COLO668 (cell line): Measurements from ENCODE around the gene KRTAP10-11.
"Not testable (repeated sequence)": the region's sequence is repeated elsewhere in the genome, so short reads cannot be mapped to it uniquely, and the experiment has no call there.

Source experiments
- DNase-seq: peaks from one replicate; lab custom pipeline; 2025; ENCODE audit not compliant: unreplicated experiment; lab: John Stamatoyannopoulos, UW

The KRTAP10-11 gene

DNA sequence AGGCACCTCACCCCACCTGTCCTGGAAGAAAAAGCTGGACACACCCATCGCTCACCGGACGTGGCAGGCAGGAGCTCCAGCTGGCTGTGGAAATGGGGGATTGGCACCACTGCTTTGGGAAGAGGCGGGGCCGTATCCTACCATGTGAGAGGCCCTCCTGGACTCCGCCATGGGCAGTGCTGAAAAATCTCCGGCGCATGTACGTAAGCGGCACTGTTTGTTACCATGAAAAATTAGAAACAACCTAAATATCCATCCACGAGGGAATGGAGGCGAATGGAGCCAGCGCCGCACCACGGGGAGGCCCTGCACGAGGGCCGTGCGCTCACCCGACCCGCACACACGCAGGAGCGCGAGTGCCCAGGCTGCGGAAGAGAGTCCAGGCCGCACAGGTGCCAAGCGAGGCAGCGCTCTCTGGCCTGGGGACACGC, 31.2 kb upstream of the KRTAP10-11 start:
- peak; percentile 46 for DNase-seq

DNA sequence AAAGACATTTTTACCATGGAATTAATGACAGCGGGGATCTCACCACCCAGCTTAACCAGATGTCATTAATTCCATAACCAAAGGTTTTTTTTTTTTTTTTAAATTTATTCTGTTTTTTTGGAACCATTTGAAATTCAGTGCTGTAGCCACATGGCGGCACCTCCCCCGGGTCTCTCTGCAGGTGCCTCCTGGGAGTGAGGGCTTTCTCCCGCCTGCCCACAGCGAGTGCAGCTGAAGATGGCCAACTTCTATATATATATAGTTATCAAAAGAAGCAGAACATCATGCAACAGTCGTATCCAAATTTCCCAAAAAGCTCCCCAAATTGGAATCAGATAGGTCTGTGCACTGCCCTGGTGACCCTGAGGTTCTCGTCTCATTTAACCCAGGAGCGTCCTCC, 30.7 kb upstream of the KRTAP10-11 start:
- DNase-seq, result no peak

DNA sequence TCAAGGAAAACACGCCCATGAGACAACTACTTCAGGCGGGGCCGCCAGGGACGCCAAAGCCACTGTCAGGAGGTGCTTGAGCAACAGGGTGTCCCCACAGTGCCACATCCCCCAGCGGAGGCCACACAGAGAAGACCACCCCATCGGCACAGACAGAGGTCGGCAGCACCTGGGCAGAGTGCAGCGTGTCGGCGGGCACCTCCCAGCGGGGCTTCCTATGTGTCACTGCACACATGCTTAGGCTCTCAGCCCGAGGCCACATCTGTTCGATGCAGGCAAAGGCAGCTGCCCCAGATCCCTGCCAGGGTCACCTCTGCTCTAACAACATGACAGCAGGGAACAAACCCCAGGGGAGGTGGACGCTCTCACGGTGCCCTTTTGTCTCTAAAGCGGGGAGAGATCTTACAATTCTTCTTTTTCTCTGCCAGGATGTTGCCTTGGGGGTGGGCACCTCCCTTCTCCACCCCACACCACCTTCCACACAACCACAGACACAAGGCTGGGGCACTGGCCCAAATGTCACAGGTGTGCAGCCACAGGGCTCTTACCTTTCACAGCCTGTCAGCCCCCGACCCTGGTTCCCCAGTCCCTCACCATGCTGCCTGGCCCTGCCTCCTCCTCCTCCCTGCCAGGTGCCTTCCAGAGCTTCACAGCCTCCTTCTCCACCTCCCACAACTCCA, 30.2 kb upstream of the KRTAP10-11 start:
- no peak for DNase-seq

DNA sequence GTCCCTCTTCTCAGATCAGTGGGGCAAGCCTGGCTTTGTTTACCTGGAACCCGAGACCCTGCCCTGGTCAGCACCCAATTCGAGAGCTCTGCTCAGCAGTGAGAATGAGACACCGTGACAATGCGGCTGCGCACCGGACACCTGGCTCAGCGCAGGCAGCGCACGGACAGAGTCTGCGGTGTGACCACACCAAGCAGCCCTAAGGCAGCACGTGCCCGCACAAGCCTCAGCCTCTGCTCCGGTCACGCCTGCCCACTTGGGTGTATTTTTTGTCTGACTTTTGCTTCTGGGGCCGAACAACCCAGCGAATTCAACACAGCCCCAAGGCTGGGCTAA, 29.7 kb upstream of the KRTAP10-11 start:
- DNase-seq, result no peak

DNA sequence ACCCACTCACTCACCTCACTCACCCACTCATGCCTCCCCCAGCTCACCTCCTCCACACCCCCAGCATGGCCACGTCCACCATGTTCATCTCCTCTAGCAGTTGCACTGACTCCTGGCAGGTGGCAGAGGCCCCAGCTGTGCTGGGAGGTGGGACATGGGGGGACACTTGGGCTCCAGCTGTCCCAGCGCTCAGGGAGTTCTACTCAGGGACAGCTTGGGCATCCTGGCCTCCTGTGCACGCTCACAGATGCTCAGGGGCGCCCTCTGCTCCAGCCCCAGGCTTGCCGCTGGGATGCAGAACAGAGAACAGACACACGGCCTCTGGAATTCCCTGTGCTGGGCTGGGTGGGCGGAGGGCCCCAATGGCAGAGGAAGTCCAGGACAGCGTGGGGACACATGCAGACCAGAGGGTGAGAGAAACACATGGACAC, 29.1 kb upstream of the KRTAP10-11 start:
- DNase-seq, result no peak

DNA sequence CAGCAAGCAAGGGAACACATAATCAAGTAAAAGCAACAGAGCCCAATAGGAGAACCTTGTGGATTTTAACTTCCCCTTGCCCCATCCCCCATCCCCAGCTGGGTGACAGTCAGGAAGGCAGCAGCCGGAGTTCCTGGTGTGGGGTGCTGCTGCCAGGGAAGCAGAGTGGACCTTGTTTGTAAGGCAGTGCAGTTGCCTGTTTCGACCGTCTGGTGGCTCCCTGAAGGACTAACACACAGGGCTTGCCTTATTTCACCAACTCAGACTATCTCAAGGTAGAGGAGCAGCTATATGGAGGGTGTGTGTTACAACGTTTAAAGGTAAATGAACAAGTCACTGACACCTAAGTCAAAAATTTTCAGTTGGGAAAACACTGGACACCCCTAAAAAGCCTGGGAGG, 27.7 kb upstream of the KRTAP10-11 start:
- peak; percentile 17 for DNase-seq

DNA sequence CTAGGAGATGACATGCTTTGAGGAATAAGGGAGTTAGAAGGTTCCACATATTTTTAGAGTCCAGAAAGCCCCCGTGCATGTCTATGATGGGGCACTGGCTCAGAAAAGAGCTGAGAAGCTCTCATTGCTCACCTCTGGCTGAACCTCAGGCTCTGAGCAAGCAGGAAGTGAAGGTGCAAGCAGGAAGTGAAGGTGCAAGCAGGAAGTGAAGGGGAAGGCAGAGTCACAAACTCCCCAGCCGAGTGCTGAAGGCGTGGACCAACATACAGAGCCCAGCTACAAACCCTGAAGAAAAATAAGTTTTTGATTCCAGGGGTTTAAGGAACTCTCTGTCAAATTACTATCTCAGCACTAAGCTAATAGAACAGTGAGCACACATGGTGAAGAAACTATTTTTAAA, 27.3 kb upstream of the KRTAP10-11 start:
- DNase-seq, result no peak

DNA sequence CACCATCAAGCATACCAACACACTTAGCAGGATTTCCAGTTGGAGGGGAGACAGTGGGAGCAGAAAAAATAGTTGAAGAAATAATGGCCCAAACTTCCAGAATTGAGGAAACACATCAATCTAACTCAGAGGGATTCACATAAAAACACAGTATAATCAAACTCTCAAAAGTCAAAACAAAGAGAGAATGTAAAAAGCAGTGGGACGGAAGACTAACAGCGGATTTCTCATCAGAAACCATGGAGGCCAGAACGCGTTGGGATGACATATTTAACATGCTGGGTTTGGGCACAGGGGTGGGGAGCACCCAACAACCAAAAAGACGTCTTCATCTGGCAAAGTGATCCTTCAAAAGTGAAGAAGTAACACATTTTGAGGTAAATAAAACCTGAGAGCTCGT, 26.3 kb upstream of the KRTAP10-11 start:
- no peak for DNase-seq

DNA sequence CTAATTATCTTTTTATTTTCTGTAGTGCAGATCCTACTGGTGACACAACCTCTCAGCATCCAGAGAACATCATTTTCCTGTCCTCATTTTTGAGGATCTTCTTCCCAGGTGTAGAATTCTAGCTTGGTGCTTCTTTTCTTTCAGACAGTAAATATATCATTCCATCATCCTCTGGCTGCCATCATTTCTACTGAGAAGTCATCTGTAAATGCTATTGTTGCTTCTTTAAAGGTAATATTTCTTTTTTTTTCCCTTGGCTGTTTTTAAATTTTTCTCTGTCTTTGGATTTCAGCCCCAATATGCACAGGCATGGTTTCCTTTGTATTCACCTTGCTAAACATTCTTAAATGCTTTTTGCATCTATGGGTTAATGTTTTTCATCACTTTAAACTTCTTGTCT, 22.6 kb upstream of the KRTAP10-11 start:
- no peak for DNase-seq

DNA sequence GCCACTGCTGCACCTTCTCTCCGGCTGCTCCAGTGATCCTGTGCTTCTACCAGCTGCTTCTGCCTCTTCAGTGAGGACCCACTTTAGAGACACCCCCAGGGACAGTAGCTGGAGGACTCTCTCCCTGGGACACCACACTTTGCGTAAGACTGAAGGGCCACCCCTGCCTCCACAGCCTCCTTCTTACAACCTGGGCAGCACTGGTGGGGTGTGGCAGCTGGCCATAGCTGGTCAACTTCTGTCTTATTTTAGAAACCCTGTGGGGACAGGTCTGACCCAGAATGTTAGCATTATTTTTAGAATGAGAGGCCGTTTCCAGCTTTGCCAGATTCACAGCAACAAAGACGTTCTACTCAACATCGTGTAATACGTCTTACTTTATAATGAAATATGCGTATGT, 20.5 kb upstream of the KRTAP10-11 start:
- DNase-seq, result no peak

DNA sequence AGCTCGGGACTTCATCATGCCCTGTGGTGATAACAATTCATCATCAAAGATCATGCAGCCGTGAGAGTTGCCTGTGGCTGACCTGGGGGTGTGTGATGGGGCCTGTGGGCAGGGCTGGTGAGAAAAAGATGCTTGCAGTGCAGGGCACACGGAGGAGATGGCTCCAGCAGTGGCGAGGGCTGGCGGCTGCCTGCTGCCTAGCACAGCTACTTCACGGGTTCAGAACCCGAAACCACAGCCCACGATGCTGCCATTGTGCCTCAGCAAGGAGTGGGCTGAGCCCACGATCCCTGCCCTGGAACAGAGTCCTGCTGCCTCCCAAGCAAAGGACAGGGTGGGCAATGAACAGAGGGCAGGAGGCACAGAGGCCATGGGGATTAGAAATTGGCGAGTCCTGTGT, 20.0 kb upstream of the KRTAP10-11 start:
- DNase-seq, result no peak

DNA sequence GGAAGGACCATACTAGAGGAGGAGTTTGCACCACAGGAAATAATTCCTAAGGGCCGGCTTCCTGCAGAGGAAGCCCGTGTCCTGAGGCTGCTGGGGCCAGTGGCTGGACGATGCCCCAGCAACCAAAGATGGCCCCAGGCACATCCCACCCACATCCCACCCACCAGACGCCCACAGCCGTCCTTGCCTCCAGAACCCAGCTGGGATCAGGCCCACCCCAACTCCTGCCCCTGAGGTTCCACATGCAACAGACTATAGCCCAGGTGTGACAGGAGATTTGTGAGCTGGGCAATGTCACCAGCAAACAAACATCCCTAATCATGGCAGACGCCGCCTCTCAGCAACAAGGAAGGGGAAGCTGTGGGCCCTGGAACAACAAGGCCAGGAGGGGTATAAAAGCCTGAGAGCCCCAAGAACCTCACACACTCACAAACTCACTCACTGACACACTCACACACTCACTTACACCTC, 19.5 kb upstream of the KRTAP10-11 start, which contains the start of gene KRTAP10-9:
Gene KRTAP10-9 (plus strand): TSS at position 421 of the 471 bp plus-strand sequence. CDS start 79 bp downstream, outside the sequence.
- no peak for DNase-seq

DNA sequence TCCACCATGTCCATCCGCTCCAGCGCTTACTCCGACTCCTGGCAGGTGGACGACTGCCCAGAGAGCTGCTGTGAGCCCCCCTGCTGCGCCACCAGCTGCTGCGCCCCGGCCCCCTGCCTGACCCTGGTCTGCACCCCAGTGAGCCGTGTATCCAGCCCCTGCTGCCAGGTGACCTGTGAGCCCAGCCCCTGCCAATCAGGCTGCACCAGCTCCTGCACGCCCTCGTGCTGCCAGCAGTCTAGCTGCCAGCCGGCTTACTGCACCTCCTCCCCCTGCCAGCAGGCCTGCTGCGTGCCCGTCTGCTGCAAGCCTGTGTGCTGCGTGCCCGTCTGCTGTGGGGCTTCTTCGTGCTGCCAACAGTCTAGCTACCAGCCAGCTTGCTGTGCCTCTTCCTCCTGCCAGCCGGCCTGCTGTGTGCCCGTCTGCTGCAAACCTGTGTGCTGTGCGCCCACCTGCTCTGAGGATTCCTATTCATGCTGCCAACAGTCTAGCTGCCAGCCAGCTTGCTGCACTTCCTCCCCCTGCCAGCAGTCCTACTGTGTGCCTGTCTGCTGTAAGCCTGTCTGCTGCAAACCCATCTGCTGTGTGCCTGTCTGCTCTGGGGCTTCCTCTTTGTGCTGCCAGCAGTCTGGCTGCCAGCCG, 18.9 kb upstream of the KRTAP10-11 start:
- DNase-seq, result not testable (repeated sequence)

DNA sequence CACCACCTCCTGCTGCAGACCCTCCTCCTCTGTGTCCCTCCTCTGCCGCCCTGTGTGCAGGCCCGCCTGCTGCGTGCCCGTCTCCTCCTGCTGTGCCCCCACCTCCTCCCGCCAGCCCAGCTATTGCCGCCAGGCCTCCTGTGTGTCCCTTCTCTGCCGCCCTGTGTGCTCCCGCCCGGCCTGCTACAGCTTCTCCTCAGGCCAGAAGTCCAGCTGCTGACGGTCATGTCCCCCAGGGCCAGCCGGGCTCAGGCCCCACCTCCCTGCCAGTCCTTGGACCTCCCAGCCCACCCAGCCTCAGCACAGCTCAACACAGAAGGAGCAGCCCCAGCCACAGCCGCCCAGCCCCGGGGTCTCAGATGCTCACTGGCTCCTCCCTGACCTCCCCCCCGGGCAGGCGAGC, 18.4 kb upstream of the KRTAP10-11 start:
- not testable (repeated sequence) for DNase-seq

DNA sequence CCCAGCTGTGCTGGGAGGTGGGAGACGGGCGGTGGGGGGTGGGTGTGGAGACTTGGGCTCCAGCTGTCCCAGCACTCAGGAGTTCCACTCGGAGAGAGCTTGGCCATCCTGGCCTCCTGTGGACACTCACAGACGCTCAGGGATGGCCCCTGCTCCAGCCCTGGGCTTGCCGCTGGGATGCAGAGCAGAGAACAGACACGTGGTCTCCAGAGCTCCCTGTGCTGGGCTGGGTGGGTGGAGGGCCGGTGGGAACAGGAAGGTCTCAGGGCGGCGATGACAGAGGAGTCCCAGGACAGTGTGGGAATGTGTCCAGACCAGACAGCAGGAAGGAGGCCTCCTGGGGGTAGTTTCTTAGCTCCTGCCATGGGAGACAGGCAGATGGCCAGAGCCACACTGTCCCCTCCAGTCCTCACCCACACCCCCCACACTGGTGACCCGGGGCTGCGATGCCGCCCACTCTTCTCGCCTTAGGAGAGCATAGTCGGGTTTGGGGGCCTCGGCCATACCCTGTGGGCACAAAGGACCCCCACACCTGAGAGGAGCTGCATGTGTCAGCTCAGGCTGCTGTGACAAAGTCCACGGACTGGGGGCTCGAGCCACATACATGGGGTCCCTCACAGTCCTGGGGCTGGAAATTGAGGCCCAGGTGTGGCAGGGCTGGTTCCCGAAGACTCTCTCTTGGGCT, 17.4 kb upstream of the KRTAP10-11 start:
- no peak for DNase-seq

DNA sequence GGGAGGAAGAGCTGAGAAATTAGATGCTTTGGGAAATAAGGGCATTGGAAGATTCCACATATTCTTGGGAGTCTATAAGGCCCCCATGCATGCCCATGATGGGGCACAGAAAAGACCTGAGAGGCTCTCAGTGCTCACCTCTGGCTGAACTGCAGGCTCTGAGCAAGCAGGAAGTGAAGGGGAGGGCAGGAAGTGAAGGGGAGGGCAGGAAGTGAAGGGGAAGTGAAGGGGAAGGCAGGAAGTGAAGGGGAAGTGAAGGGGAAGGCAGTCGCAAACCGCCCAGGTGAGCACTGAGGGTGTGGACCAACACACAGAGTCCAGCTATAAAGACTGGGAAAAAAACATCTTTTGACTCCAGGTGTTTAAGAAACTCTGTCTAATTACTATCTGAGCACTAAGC, 15.8 kb upstream of the KRTAP10-11 start:
- DNase-seq, result no peak

DNA sequence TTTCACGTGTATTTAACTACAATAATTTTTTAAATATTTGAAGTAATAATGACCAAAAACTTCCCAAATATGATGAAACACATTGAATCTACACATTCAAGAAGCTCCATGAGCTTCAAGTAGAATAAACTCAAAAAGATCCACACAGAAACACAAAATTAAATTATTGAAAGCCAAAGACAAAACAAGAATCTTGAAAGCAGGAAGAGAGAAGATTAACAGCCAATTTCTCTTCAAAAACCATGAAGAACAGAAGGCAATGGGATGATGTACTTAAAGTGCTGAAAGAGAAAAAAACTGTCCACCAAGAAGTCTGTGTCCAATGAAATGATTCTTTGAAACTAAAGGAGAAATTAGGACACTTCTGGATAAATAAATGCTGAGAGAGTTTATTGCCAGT, 14.1 kb upstream of the KRTAP10-11 start:
- no peak for DNase-seq

DNA sequence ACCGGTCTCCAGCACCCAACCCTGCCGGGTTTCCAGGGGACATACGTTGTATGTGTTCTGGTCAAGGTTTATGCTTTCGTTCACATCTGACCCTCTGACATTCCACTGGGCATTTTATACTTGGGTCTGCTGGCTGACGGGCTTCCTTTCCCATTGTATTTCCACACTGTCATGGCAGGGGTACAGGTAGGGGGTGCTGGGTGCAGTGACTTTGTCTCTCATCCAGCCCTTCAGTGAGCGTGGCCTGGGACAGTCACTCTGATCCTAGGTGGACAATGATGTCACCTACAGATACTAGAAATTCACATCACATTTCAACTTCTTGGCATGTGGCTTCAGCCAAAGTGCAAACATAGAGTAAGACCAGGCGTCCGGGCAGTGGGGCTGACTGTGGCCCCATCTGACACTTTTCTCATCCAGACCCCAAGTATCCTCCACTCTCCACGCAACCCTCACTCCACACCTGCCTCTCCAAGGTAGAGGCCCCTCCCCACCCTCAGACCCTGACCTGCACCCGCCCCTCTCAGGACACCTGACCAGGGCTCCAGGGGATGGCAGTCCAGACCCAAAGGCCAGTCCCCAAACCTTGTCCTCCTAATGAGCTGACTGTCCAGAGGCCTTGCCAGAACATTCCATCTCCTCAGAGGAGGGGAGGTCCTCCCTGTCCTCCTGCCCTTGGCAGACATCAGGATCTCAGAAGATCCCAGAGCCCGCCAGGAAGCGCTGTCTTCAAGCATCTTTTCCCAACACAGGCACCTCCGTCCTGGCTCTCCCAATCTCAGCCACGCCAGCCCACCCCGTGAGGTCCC, 9.8 kb upstream of the KRTAP10-11 start:
- no peak for DNase-seq

DNA sequence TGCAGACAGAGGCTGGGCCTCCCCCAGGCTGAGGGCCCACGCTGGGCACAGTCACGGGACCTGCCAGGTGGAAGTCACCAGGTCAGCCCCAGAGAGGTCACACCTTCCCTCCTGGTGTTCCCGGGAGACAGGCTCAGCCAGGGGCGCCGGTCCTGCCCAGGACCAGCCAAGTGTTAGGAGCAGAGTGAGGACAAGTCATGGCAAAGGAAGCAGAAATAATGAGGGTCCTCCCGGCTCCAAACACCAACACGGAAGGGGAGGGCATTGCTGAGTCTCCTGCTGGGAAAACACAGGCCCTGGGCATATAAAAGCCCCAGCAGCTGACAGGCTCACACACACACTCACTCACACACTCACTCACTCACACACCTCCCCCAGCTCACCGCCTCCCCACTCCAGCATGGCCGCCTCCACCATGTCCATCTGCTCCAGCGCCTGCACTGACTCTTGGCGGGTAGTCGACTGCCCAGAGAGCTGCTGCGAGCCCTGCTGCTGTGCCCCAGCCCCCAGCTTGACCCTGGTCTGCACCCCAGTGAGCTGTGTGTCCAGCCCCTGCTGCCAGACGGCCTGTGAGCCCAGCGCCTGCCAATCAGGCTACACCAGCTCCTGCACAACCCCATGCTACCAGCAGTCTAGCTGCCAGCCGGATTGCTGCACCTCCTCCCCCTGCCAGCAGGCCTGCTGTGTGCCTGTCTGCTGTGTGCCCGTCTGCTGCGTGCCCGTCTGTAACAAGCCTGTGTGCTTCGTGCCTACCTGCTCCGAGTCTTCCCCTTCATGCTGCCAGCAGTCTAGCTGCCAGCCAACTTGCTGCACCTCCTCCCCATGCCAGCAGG, 9.0 kb upstream of the KRTAP10-11 start, which contains the start of gene KRTAP10-10:
Gene KRTAP10-10 (plus strand): TSS at position 339 of the 833 bp plus-strand sequence. CDS start 62 bp downstream, at position 401.
- no peak for DNase-seq

DNA sequence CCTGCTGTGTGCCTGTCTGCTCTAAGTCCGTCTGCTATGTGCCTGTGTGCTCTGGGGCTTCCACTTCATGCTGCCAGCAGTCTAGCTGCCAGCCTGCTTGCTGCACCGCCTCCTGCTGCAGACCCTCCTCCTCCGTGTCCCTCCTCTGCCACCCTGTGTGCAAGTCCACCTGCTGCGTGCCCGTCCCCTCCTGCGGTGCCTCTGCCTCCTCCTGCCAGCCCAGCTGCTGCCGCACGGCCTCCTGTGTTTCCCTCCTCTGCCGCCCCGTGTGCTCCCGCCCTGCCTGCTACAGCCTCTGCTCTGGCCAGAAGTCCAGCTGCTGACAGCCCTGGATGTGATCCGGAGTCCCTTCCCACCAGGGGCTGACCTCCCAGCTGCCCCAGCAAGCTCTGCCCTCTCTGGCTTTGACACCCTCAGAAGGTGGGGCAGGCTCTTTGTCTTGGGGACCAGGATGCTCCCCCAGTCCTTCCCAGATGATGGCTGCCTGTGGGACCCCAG, 8.3 kb upstream of the KRTAP10-11 start:
- DNase-seq, result not testable (repeated sequence)
